Measurements from ENCODE around the gene QPCT. TPM values are rescaled to one million over a fixed set of nuclear protein-coding genes. Genes with fewer than 3 reads are reported as not detected.

Gene QPCT
- total RNA-seq, 2 experiments from 2014 or later = 3.5 to 52.6 TPM

DNA sequence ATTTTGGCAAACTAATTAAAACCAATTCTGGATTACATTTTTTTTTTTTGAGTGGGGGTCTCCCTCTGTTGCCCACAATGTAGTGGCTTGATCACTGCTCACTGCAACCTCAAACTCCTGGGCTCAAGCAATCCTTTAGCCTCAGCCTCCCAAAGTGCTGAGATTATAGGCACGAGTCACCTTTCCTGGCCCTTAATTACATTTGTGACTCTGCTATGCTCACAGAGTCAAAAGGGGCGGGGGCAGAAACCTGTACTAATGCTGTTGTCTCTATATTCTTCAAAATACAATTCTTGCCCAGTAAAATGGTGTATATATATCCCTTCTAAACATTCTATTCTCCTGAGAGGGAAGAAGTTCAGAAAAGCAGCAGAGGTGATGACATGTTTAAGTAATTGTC, 43.0 kb upstream of the QPCT start:
- Histone ChIP-seq H3K79me2 (ENCODE audit: insufficient read depth, low read depth, low read length) (peaks cover 100% of the 10 kb centered on the region), H3K4me1 (ENCODE audit: insufficient read depth, low read length, poor library complexity, severe bottlenecking) (peaks cover 18% of the 10 kb centered on the region), H3K4me3 (ENCODE audit: low read depth, low read length, poor library complexity, severe bottlenecking) (no peak overlapping the region), H3K9me2 (ENCODE audit: insufficient read depth, low read length) (no peaks in the 10 kb centered on the region), H3K27ac (ENCODE audit: low read depth, low read length, poor library complexity, severe bottlenecking) (no peak overlapping the region), H4K20me1 (ENCODE audit: insufficient read depth, low read length) (peaks cover 12% of the 10 kb centered on the region), H3K9me3 (ENCODE audit: low read length) (peaks cover 22% of the 10 kb centered on the region; the same call in 1 of the 2 replicates), H3K36me3 (ENCODE audit: insufficient read depth, low read length) (peaks cover 90% of the 10 kb centered on the region), H2AFZ (ENCODE audit: low read length) (no peak overlapping the region), H3K4me2 (ENCODE audit: low read length) (no peak overlapping the region)
- ChIA-PET POLR2A (interaction anchor here (0.8 to 0.9 kb wide), 2 partner anchors 12 to 73 kb away, joined by 3 read pairs; no protein-coding TSS in a partner anchor), CTCF (ENCODE audit: unreplicated experiment) (no interaction called here)
- no TSS peak for BruUV-seq (replicated peaks)
- DNase-seq (ENCODE audit: low spot score) = no peak
- intact Hi-C loops (cut with micrococcal nuclease; ENCODE audit: unreplicated experiment) = no loop called here
- no peak for TF ChIP-seq EZH2phosphoT487 (IDR thresholded peaks at IDR 0.05; ENCODE audit: borderline replicate concordance, low read depth, low read length)

DNA sequence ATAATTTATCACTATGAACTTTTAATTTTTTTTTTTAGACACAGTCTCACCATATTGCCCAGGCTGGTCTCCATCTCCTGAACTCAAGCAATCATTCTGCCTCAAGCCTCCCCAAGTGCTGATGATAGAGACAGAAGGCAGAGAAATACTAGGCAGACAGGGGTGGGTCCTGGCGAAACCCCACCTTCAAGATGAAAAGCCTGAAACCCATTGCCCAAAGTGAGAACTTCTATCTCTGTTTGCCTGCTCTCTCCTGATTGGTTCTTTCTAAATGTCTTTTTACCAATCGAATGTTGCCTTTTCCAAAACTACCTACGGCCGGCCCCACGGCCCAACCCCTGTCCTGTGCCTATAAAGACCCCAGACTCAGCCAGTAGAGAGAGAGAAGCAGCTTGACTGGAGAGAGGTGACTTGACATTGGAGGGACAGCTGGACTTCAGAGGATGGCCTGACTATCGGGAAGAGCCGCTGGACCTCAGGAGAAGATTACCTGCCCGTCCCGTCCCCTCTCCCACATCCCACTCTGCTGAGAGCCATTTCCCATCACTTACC, 41.7 kb upstream of the QPCT start:
- Histone ChIP-seq H4K20me1 (ENCODE audit: insufficient read depth, low read length) (peaks cover 15% of the 10 kb centered on the region), H3K36me3 (ENCODE audit: insufficient read depth, low read length) (peaks cover 92% of the 10 kb centered on the region), H3K9me3 (ENCODE audit: low read length) (peaks cover 22% of the 10 kb centered on the region; the same call in 1 of the 2 replicates), H3K79me2 (ENCODE audit: insufficient read depth, low read depth, low read length) (peaks cover 100% of the 10 kb centered on the region), H3K4me2 (ENCODE audit: low read length) (no peak overlapping the region), H2AFZ (ENCODE audit: low read length) (no peak overlapping the region), H3K9me2 (ENCODE audit: insufficient read depth, low read length) (no peaks in the 10 kb centered on the region), H3K4me1 (ENCODE audit: insufficient read depth, low read length, poor library complexity, severe bottlenecking) (peaks cover 25% of the 10 kb centered on the region), H3K4me3 (ENCODE audit: low read depth, low read length, poor library complexity, severe bottlenecking) (no peak overlapping the region), H3K27ac (ENCODE audit: low read depth, low read length, poor library complexity, severe bottlenecking) (no peak overlapping the region)
- no peak for TF ChIP-seq EZH2phosphoT487 (IDR thresholded peaks at IDR 0.05; ENCODE audit: borderline replicate concordance, low read depth, low read length)
- TF ChIP-seq, protein P1, sequence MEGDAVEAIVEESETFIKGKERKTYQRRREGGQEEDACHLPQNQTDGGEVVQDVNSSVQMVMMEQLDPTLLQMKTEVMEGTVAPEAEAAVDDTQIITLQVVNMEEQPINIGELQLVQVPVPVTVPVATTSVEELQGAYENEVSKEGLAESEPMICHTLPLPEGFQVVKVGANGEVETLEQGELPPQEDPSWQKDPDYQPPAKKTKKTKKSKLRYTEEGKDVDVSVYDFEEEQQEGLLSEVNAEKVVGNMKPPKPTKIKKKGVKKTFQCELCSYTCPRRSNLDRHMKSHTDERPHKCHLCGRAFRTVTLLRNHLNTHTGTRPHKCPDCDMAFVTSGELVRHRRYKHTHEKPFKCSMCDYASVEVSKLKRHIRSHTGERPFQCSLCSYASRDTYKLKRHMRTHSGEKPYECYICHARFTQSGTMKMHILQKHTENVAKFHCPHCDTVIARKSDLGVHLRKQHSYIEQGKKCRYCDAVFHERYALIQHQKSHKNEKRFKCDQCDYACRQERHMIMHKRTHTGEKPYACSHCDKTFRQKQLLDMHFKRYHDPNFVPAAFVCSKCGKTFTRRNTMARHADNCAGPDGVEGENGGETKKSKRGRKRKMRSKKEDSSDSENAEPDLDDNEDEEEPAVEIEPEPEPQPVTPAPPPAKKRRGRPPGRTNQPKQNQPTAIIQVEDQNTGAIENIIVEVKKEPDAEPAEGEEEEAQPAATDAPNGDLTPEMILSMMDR (conservative IDR thresholded peaks at IDR 0.05; ENCODE audit: low read length) = no peak
- BruUV-seq (replicated peaks) = no TSS peak
- no peak for DNase-seq (ENCODE audit: low spot score)
- POLR2A ChIA-PET = interaction anchor here (2.8 kb wide), 1 partner anchor 11 kb away, joined by 28 read pairs; no protein-coding TSS in a partner anchor
- intact Hi-C loops (cut with micrococcal nuclease; ENCODE audit: unreplicated experiment) = no loop called here
- CTCF ChIA-PET (ENCODE audit: unreplicated experiment) = no interaction called here

DNA sequence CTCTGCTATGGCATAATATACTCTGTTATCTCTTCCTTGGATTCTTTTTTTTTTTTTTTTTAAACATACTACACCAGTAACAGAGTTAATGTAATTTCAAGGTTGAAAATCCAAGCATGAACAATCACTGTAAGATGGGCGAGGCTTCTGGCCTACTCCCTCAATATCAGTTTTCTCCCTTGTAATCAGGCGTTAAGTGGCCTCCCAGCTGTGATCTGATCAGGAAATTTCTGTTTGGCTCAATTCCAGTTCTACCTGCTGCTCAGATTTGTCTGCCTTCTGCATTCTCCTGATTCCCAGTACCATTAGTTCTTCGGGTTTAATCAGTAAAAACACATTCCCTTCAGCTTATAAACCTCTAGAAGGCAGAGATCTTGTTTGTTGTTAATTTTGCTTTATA, 38.4 kb upstream of the QPCT start:
- H3K27ac ChIP-seq (ENCODE audit: low read depth, low read length, poor library complexity, severe bottlenecking) = peak overlapping the region; percentile 13
- no peak overlapping the region for H2AFZ ChIP-seq (ENCODE audit: low read length)
- H3K9me3 ChIP-seq (ENCODE audit: low read length) = peaks cover 22% of the 10 kb centered on the region; the same call in 1 of the 2 replicates
- peaks cover 91% of the 10 kb centered on the region for H3K36me3 ChIP-seq (ENCODE audit: insufficient read depth, low read length)
- H3K79me2 ChIP-seq (ENCODE audit: insufficient read depth, low read depth, low read length) = peaks cover 98% of the 10 kb centered on the region
- H3K4me3 ChIP-seq (ENCODE audit: low read depth, low read length, poor library complexity, severe bottlenecking) = no peak overlapping the region
- POLR2A ChIA-PET = interaction anchor here (2.3 to 3.3 kb wide), 2 partner anchors 12 to 71 kb away, joined by 6 to 29 read pairs; no protein-coding TSS in a partner anchor
- no peak for TF ChIP-seq EZH2phosphoT487 (IDR thresholded peaks at IDR 0.05; ENCODE audit: borderline replicate concordance, low read depth, low read length)
- TF ChIP-seq, protein P1 (conservative IDR thresholded peaks at IDR 0.05; ENCODE audit: low read length) = no peak
- H3K9me2 ChIP-seq (ENCODE audit: insufficient read depth, low read length) = no peaks in the 10 kb centered on the region
- peaks cover 16% of the 10 kb centered on the region for H4K20me1 ChIP-seq (ENCODE audit: insufficient read depth, low read length)
- DNase-seq (ENCODE audit: low spot score) = no peak
- H3K4me2 ChIP-seq (ENCODE audit: low read length) = peak overlapping the region; percentile 30; the same call in 1 of the 2 replicates
- intact Hi-C loops (cut with micrococcal nuclease; ENCODE audit: unreplicated experiment) = no loop called here
- H3K4me1 ChIP-seq (ENCODE audit: insufficient read depth, low read length, poor library complexity, severe bottlenecking) = peaks cover 32% of the 10 kb centered on the region
- no TSS peak for BruUV-seq (replicated peaks)
- CTCF ChIA-PET (ENCODE audit: unreplicated experiment) = no interaction called here
